ENCODE results near the gene PTPRN2. TPM values are rescaled to one million over a fixed set of nuclear protein-coding genes. Genes with fewer than 3 reads are reported as not detected.

Gene PTPRN2
- total RNA-seq, 1 experiment from 2014 or later: 2.1 TPM

GRCh38 chr7:157523766-157524421 is 1063.7 kb downstream of the PTPRN2 start:
- intact Hi-C loops (cut with micrococcal nuclease): no loop called here
- Histone ChIP-seq H3K4me3 (replicated peaks in 1 of 2; ENCODE audit: low read depth in 1 of 2, low read length in 2 of 2) (no peak overlapping the region), H4K20me1 (ENCODE audit: insufficient read depth) (no peaks in the 10 kb centered on the region), H3K4me2 (ENCODE audit: low read length) (no peak overlapping the region), H3K9ac (ENCODE audit: low read length) (no peak overlapping the region), H3K79me2 (ENCODE audit: insufficient read depth, low read length) (no peaks in the 10 kb centered on the region), H3K9me2 (ENCODE audit: insufficient read depth) (no peaks in the 10 kb centered on the region), H3K9me3 (ENCODE audit: control insufficient read depth in 1 of 2, insufficient read depth in 1 of 2, low read depth in 1 of 2, low read length in 2 of 2) (no peaks in the 10 kb centered on the region), H2AFZ (ENCODE audit: low read depth, low read length, poor library complexity, severe bottlenecking) (no peak overlapping the region), H3K27me3 (ENCODE audit: insufficient read depth, low read length) (no peaks in the 10 kb centered on the region), H3K27ac (ENCODE audit: low read depth, low read length) (no peak overlapping the region), H3K4me1 (ENCODE audit: control insufficient read depth in 1 of 2, insufficient read depth in 2 of 2, low read length in 2 of 2) (peaks cover 5 to 8% of the 10 kb centered on the region in 2 experiments; a peak in 2 of 4 replicates), H3K36me3 (ENCODE audit: control insufficient read depth in 1 of 2, insufficient read depth in 2 of 2, low read length in 2 of 2) (no peaks in the 10 kb centered on the region)
- ATAC-seq (no peak), DNase-seq (ENCODE audit: low read depth, low spot score) (no peak)
- no TSS peak for BruUV-seq (replicated peaks)
- CTCF ChIA-PET: no interaction called here
- no peak for TF ChIP-seq EZH2phosphoT487 (IDR thresholded peaks at IDR 0.05; ENCODE audit: borderline replicate concordance)
- TF ChIP-seq ATF3 (IDR thresholded peaks at IDR 0.05): no peak
- TF ChIP-seq RAD21 (IDR thresholded peaks at IDR 0.05; ENCODE audit: low read depth): no peak
- no peak for TF ChIP-seq CBX3 (IDR thresholded peaks at IDR 0.05; ENCODE audit: low read depth)
- no peak for TF ChIP-seq CTCF (IDR thresholded peaks at IDR 0.05 in 2 of 3, conservative IDR thresholded peaks at IDR 0.05 in 1 of 3; ENCODE audit: borderline replicate concordance in 1 of 3, insufficient read depth in 1 of 3, low read depth in 2 of 3, low read length in 2 of 3)
- no peak for TF ChIP-seq POLR2A (IDR thresholded peaks at IDR 0.05; ENCODE audit: borderline replicate concordance, extremely low read depth, insufficient read depth, insufficient read length)
- TF ChIP-seq ZFX (IDR thresholded peaks at IDR 0.05): no peak
- RAD21 ChIA-PET (ENCODE audit: low non-redundant PET in 1 of 2, low total read pairs in 2 of 2, uncharacterized antibody in 2 of 2, unreplicated experiment in 2 of 2): no interaction called here
- POLR2A ChIA-PET: no interaction called here

- Histone ChIP-seq H3K9me3 (ENCODE audit: control insufficient read depth in 1 of 2, insufficient read depth in 1 of 2, low read depth in 1 of 2, low read length in 2 of 2) (no peaks in the 10 kb centered on the region), H3K27me3 (ENCODE audit: insufficient read depth, low read length) (no peaks in the 10 kb centered on the region), H3K4me1 (ENCODE audit: control insufficient read depth in 1 of 2, insufficient read depth in 2 of 2, low read length in 2 of 2) (peaks cover 5 to 8% of the 10 kb centered on the region in 2 experiments; a peak in 2 of 4 replicates), H3K4me3 (replicated peaks in 1 of 2; ENCODE audit: low read depth in 1 of 2, low read length in 2 of 2) (no peak overlapping the region), H3K79me2 (ENCODE audit: insufficient read depth, low read length) (no peaks in the 10 kb centered on the region), H3K9me2 (ENCODE audit: insufficient read depth) (no peaks in the 10 kb centered on the region), H3K36me3 (ENCODE audit: control insufficient read depth in 1 of 2, insufficient read depth in 2 of 2, low read length in 2 of 2) (no peaks in the 10 kb centered on the region), H3K9ac (ENCODE audit: low read length) (no peak overlapping the region), H3K27ac (ENCODE audit: low read depth, low read length) (no peak overlapping the region), H3K4me2 (ENCODE audit: low read length) (no peak overlapping the region), H2AFZ (ENCODE audit: low read depth, low read length, poor library complexity, severe bottlenecking) (no peak overlapping the region), H4K20me1 (ENCODE audit: insufficient read depth) (no peaks in the 10 kb centered on the region)
- intact Hi-C loops (cut with micrococcal nuclease): no loop called here
- ATAC-seq (no peak), DNase-seq (ENCODE audit: low read depth, low spot score) (no peak)
- CTCF ChIA-PET: no interaction called here
- no TSS peak for BruUV-seq (replicated peaks)
- POLR2A ChIA-PET: no interaction called here
- RAD21 ChIA-PET (ENCODE audit: low non-redundant PET in 1 of 2, low total read pairs in 2 of 2, uncharacterized antibody in 2 of 2, unreplicated experiment in 2 of 2): no interaction called here
- no peak for TF ChIP-seq YY1 (IDR thresholded peaks at IDR 0.05; ENCODE audit: extremely low read depth, insufficient replicate concordance, low read depth, low read length)
- TF ChIP-seq MAX (IDR thresholded peaks at IDR 0.05): no peak
- TF ChIP-seq FOSL1 (IDR thresholded peaks at IDR 0.05; ENCODE audit: low read depth): no peak
- TF ChIP-seq JUND (IDR thresholded peaks at IDR 0.05): no peak
- TF ChIP-seq SIN3A (IDR thresholded peaks at IDR 0.05; ENCODE audit: low read depth): no peak
- no peak for TF ChIP-seq ATF3 (IDR thresholded peaks at IDR 0.05)
- no peak for TF ChIP-seq SRF (IDR thresholded peaks at IDR 0.05; ENCODE audit: low read depth)
- TF ChIP-seq ZFX (IDR thresholded peaks at IDR 0.05): no peak
- TF ChIP-seq TCF7L2 (IDR thresholded peaks at IDR 0.05; ENCODE audit: borderline replicate concordance, extremely low read depth, insufficient read depth, insufficient read length): no peak
- no peak for TF ChIP-seq RAD21 (IDR thresholded peaks at IDR 0.05; ENCODE audit: low read depth)
- TF ChIP-seq REST (IDR thresholded peaks at IDR 0.05; ENCODE audit: low read depth): no peak
Observed at GRCh38 chr7:157523371-157523765, 1064.3 kb downstream of the PTPRN2 start.
